HepG2 (cell line): ENCODE results near the gene PTPRM.

Experiments
- ETV6 ChIP-seq: sonication (generic); formaldehyde crosslinking; conservative IDR thresholded peaks from 2 replicates; pipeline ENCODE4 v1.4.0; 2020; ENCODE audit warnings: missing genetic modification reagents
- HDAC2 ChIP-seq: sonication (generic); formaldehyde crosslinking; IDR thresholded peaks from 2 replicates; pipeline ENCODE4 v1.4.0; 2020; ENCODE audit warnings: missing genetic modification reagents
- JUND ChIP-seq: sonication (generic); formaldehyde crosslinking; IDR thresholded peaks from 2 replicates; pipeline ENCODE4 v1.8.0; 2022; ENCODE audit warnings: mild to moderate bottlenecking, missing genetic modification reagents
- POLR2AphosphoS5 ChIP-seq: IDR thresholded peaks from 2 replicates; pipeline ENCODE4 v1.6.1; 2012; ENCODE audit warnings: low read depth, low read length
- RAD21 ChIP-seq: fragments of 450-650 bp; formaldehyde crosslinking; IDR thresholded peaks from 2 replicates; pipeline ENCODE4 v1.5.0; 2020; ENCODE audit warnings: mild to moderate bottlenecking
- SMAD3 ChIP-seq: sonication (generic); formaldehyde crosslinking; IDR thresholded peaks from 2 replicates; pipeline ENCODE4 v1.4.0; 2020; ENCODE audit warnings: missing genetic modification reagents
- SMC3 ChIP-seq: IDR thresholded peaks from 2 replicates; pipeline ENCODE4 v1.6.1; 2011; ENCODE audit warnings: low read length, improper control_type of control experiment
- ZFP41 ChIP-seq: sonication (generic); formaldehyde crosslinking; IDR thresholded peaks from 2 replicates; pipeline ENCODE4 v1.4.0; 2020; ENCODE audit warnings: mild to moderate bottlenecking, missing genetic modification reagents, borderline replicate concordance
- ZNF235 ChIP-seq: sonication (generic); formaldehyde crosslinking; IDR thresholded peaks from 2 replicates; pipeline ENCODE4 v1.8.1; 2023; ENCODE audit warnings: mild to moderate bottlenecking, missing genetic modification reagents, borderline replicate concordance
- ZNF879 ChIP-seq: sonication (generic); formaldehyde crosslinking; IDR thresholded peaks from 2 replicates; pipeline ENCODE4 v1.8.1; 2023; ENCODE audit warnings: missing genetic modification reagents
- TF ChIP-seq, protein P1 (sequence below): sonication (generic); formaldehyde crosslinking; IDR thresholded peaks from 2 replicates; pipeline ENCODE4 v1.5.0; 2020; ENCODE audit warnings: missing genetic modification reagents

DNA sequence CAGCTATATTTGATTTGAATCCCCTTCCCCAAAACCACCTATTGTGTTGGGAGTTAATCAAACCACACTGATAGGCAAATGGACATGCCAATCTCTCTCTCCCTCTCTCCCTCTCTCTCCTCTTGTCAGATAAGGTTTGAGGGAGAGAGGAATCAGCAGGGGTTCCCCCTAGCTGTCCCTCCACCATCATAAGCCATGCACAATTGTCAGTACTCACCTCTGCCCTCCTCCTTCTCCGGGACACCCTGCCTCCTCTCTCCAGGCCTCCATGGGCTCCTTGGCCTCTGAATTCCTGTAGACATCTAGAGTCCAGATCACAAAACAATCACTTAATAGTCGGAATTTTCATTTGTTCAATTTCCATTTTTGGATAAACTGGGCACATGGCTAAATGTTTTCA is 798.4 kb downstream of the PTPRM start:
- no peak for TF ChIP-seq SMC3
- no peak for TF ChIP-seq JUND (CRISPR knock-in tag)
- TF ChIP-seq ZFP41, result no peak
- TF ChIP-seq, protein P1, sequence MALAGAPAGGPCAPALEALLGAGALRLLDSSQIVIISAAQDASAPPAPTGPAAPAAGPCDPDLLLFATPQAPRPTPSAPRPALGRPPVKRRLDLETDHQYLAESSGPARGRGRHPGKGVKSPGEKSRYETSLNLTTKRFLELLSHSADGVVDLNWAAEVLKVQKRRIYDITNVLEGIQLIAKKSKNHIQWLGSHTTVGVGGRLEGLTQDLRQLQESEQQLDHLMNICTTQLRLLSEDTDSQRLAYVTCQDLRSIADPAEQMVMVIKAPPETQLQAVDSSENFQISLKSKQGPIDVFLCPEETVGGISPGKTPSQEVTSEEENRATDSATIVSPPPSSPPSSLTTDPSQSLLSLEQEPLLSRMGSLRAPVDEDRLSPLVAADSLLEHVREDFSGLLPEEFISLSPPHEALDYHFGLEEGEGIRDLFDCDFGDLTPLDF (CRISPR knock-in tag), result no peak
- TF ChIP-seq ZNF235 (CRISPR knock-in tag), result no peak
- TF ChIP-seq RAD21, result no peak
- TF ChIP-seq ZNF879 (CRISPR knock-in tag), result no peak
- TF ChIP-seq SMAD3 (CRISPR knock-in tag), result no peak
- TF ChIP-seq HDAC2 (CRISPR knock-in tag), result no peak
- TF ChIP-seq POLR2AphosphoS5, result no peak
- no peak for TF ChIP-seq ETV6 (CRISPR knock-in tag)
